HG03460 (cell line): ENCODE results near the gene DUSP6.

Source experiments
- ATAC-seq: cut with Tn5 transposase; IDR thresholded peaks from one replicate; pipeline ENCODE4 v1.9.1; 2021; ENCODE audit not compliant: unreplicated experiment

Gene DUSP6

DNA sequence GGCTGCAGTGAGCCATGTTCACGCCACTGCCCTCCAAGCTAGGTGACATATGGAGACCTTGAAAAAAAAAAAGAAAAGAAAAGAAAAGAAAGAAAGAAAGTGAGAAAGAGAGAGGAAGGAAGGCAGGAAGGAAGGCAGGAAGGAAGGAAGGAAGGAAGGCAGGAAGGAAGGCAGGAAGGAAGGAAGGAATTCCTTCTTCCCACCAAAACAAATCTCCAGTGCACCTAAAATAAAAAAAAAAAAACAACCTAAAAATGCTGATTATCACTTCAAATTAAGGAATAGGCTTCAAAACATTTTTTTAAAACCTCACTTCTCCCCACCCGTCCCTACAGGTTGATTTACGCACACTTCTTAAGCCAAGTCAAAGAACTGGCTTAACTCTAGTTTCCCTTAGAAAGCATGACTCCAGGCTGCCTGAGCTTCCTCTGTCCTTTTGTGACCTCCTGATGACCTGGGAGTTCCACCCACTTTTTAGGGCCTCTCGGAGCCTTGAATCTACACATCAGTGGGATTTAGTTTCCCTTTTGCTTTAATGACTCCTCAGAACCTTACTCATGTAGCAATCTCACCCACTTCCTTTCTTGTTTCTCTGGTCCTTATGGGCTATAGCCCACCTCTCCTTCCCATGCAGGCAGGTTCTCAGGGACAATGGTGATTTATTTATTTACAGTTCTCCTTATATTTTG is 18.6 kb downstream of the DUSP6 start:
- ATAC-seq, result no peak

GRCh38 chr12:89328151-89329030 is 23.9 kb downstream of the DUSP6 start:
- no peak for ATAC-seq

DNA sequence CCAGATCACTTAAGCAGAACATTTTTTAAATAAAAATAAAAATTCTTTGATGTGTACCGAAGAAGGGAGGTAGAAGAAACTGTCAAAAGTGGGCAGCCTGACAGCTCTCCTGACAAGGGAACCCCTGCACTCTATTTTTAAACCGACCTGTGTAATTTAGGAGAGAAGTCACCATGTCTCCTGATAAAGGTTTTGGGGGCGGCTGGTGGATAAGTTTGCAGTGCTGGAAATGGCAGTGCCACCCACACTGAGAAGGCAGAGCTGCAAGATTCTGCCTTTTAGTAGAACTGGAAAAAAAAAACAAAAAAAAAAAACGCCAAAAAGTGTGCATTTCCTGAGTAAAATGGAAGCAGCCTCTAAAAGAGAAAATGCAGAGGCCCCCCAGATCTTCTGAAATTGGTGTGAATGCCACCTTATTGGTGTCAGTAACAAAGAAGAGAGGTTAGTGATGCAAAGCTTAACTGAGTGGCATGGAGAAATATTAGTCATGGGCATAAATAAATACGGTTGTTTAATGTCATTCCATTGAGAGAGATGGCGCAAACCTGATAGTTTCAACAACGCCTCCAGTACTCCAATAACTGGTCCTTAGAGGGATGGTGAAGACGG is 24.7 kb downstream of the DUSP6 start:
- no peak for ATAC-seq

GRCh38 chr12:89326239-89327040 is 25.9 kb downstream of the DUSP6 start:
- no peak for ATAC-seq

DNA sequence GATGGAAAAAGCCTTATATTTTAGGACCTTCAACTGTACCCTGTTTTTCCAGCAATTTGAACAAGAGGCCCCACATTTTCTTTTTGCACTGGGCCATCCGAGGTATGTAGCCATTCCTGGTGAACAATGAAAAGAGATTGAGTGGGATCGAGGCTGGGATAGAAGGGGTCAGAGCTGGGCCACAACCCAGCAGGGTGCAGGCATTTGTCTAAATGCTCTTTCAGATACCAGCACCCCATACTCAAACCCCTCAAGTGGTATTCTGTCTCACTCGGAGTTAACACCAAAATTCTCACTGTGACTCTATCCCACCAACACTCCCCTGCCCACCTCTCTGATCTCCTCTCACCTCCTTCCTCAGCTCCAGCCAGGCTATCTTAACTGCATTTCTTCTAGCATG is 26.8 kb downstream of the DUSP6 start:
- no peak for ATAC-seq

DNA sequence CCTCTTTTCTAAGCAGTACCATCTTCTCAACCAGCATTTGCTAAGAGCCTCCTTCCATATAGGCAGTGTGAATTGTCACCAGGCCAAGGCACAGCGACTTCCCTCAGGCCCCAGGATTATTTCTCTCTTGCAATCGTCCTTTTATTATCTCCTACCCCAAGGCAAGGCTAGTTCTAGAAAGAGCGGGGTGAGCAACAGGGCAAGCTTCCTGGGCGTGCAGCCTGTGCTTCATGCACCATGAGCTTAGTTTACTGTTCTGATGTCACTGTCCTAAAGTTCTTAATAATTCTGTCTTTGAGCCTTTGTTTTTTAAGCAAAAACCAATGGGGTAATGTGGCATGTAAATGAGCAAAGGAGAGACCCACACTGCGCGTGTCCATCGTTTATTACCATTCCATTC is 27.9 kb downstream of the DUSP6 start:
- no peak for ATAC-seq

DNA sequence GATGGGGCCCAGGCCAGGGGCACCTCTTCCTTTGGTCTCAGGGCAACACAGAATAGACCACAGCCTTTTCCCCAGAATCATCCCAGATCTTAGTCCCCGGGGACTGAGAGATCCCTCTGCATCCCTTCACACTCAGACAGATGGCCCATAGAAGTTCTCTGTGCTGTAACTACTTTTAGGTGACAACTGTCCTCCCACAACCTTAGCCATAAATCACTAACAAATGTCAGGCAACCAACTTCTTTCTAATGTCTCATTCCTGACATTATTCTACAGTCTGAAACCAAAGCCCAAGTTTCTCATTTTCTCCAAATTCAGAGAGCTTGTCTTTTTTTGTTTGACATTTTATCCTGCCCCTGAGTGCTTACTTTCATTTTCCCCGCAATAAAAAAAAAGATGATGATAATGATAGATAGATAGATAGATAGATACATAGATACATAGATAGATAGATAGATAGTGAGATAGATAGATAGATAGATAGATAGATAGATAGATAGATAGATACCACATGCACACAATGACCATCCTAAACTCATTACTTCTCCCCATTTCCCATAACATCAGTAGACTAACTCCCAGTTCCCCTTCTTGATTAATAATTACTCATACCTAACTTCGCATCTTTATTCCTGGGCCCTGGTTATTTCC is 28.6 kb downstream of the DUSP6 start:
- ATAC-seq, result no peak

GRCh38 chr12:89320735-89321134 is 31.6 kb downstream of the DUSP6 start:
- no peak for ATAC-seq

- no peak for ATAC-seq
Measured at GRCh38 chr12:89319606-89320005, 32.7 kb downstream of the DUSP6 start.

- no peak for ATAC-seq
Measured at GRCh38 chr12:89319122-89319521, 33.2 kb downstream of the DUSP6 start.

- no peak for ATAC-seq
Measured at GRCh38 chr12:89316705-89317139, 35.6 kb downstream of the DUSP6 start.

GRCh38 chr12:89314060-89314761 is 38.1 kb downstream of the DUSP6 start:
- no peak for ATAC-seq

DNA sequence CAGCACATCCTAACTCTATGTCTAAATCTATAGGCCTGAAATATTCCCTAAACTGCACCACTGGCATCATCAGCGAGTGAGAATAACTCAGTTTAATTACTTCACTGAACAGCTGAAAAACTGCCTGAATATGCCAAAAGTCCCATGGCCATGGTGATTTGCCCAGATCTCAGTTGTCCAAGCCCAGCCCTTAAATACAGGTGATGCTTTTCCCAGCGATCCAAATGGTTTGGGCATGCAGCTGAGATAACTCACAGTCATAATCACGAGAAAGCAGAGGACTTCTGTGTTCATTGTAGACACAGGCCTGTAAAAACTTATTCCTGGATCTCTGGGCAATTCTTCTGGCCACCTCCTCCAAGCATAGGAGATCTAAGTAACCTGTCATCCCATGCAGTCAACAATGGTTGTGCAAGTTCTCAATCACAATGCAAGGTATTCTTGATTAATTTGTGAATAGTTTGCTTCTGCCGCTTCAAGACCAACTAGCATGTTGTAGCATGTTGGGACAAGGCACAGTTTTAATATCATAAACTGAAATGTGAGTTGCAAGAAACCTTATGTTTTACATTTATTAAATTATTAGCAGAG is 40.5 kb downstream of the DUSP6 start:
- no peak for ATAC-seq

DNA sequence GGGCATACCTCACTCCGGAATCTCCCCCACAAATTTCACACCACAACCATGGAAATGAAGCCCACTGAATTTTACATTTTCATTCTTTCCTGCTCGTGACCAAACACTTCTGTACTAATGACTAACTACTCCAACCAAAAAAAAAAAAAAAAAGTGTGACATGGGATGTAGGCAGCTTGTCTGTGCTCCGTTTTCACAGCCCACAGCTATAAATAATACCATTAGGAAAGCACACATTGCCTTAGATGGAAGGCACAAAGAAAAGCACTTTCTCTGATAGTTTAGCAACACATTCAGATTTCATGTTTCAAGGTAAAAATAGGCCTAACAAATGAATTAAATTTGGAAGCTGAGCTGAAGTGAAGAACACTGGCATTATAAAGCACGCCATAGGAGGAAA is 42.5 kb downstream of the DUSP6 start:
- ATAC-seq, result no peak

GRCh38 chr12:89309440-89309802 is 42.9 kb downstream of the DUSP6 start:
- no peak for ATAC-seq

- ATAC-seq, result no peak
Measured at GRCh38 chr12:89307474-89308253, 44.6 kb downstream of the DUSP6 start.

DNA sequence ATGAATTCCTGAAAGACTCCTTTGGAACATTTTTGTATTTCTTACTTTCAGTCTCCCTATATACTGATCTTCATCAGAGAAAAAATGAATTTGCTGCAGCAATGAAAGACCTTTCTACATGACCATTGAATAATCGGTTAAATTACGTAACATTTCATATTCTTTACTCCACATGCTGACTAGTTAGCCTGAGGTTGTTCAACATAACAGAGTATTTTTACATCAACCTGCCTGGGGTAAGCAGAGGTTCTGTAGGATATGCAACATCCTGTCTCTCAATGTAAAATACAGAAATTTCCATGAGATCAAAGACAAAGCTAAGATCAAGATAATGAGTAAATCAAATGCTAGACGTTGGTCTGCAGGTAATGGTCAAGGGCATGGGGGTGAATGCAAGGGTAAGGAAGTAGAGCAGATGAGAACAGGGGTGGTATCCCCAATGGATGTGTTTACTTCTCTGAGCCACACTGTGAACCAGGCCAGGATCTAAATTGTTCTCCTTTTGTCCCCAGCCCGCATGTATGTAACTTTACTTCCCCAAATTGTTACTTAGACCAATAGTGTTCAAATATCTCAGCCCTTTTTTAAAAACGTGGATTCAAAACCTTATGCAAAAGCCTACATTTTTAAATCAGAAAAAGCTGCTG is 45.4 kb downstream of the DUSP6 start:
- ATAC-seq, result no peak

GRCh38 chr12:89305373-89305772 is 46.9 kb downstream of the DUSP6 start:
- no peak for ATAC-seq
